Measurements from ENCODE around the gene PLCH1. TPM values are rescaled to one million over a fixed set of nuclear protein-coding genes. Genes with fewer than 3 reads are reported as not detected.

The PLCH1 gene
- total and polyA plus RNA-seq, 2 of the 8 experiments (the other 6 are each of a cell fraction or from before 2014, with no cell fraction given): 5.8 to 17.2 TPM

GRCh38 chr3:155629056-155629455 lies 115.8 kb downstream of the PLCH1 start:
- WGBS, 2 experiments (ENCODE audit: extremely low coverage in 1 of 2, insufficient coverage in 1 of 2, insufficient read length in 1 of 2, insufficient replicate concordance in 2 of 2, low coverage in 1 of 2, low lambda C conversion rate in 2 of 2, missing lambda C conversion rate in 1 of 2): 84% methylated on average over 4 of the region's 4 CpGs; no CpG with 5 or more reads in 1 of the 2 experiments

More at GRCh38 chr3:155629056-155629455, 115.8 kb downstream of the PLCH1 start:
- H2BK5ac ChIP-seq (ENCODE audit: low read depth, low read length): no peak overlapping the region
- TF ChIP-seq CTCF (IDR thresholded peaks at IDR 0.05; ENCODE audit: control extremely low read depth in 1 of 3, insufficient read depth in 1 of 3, low read depth in 1 of 3, low read length in 3 of 3): no peak
- TF ChIP-seq, protein P1, sequence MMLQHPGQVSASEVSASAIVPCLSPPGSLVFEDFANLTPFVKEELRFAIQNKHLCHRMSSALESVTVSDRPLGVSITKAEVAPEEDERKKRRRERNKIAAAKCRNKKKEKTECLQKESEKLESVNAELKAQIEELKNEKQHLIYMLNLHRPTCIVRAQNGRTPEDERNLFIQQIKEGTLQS (IDR thresholded peaks at IDR 0.05; ENCODE audit: insufficient read depth, low read depth, low read length): no peak
- TF ChIP-seq FOSL1 (IDR thresholded peaks at IDR 0.05; ENCODE audit: insufficient read depth, low read depth, low read length): no peak
- no peak for TF ChIP-seq MAFK (IDR thresholded peaks at IDR 0.05; ENCODE audit: low read depth, low read length)
- TF ChIP-seq TBP (IDR thresholded peaks at IDR 0.05; ENCODE audit: low read depth, low read length): no peak
- no peak for TF ChIP-seq RBBP5 (IDR thresholded peaks at IDR 0.05; ENCODE audit: borderline replicate concordance, low read depth, low read length)
- no peak for TF ChIP-seq POLR2AphosphoS5 (IDR thresholded peaks at IDR 0.05; ENCODE audit: low read depth, low read length)
- no peak for TF ChIP-seq SIRT6 (IDR thresholded peaks at IDR 0.05; ENCODE audit: low read length)
- ChIA-PET CTCF (ENCODE audit: partially characterized antibody) (interaction anchor here (1.0 to 1.2 kb wide), 3 partner anchors 19 to 175 kb away, joined by 3 read pairs; no protein-coding TSS in a partner anchor), POLR2A (ENCODE audit: partially characterized antibody) (no interaction called here)
- no peaks in the 10 kb centered on the region for H3K23me2 ChIP-seq (ENCODE audit: low read depth, low read length)
- no peak overlapping the region for H3K27ac ChIP-seq (ENCODE audit: low read depth, low read length)
- peaks cover 0 to 4% (median 0%) of the 10 kb centered on the region in 4 experiments; a peak in 2 of 7 replicates for H3K4me1 ChIP-seq (replicated peaks in 1 of 4; ENCODE audit: control insufficient read depth in 3 of 4, insufficient read depth in 4 of 4, low read length in 3 of 4)
- peaks cover 0 to 2% of the 10 kb centered on the region in 2 experiments; a peak in 1 of 4 replicates for H3K79me2 ChIP-seq (ENCODE audit: control insufficient read depth in 1 of 2, insufficient read depth in 2 of 2, low read length in 2 of 2)
- H2BK120ac ChIP-seq (replicated peaks; ENCODE audit: low read depth, low read length): no peak overlapping the region
- no peak for FAIRE-seq
- H3K36me3 ChIP-seq (ENCODE audit: control insufficient read depth in 2 of 4, insufficient read depth in 4 of 4, low read length in 3 of 4): no peaks in the 10 kb centered on the region
- H3K4ac ChIP-seq (replicated peaks; ENCODE audit: insufficient read length, low read depth, low read length): no peak overlapping the region
- H4K8ac ChIP-seq (ENCODE audit: extremely low read depth, insufficient read depth, low read length): no peak overlapping the region
- no peaks in the 10 kb centered on the region; the same call in 1 of the 2 replicates for H3K79me1 ChIP-seq (ENCODE audit: low read depth, low read length)
- no peak overlapping the region for H4K91ac ChIP-seq (replicated peaks; ENCODE audit: insufficient read length, low read length)
- no peak overlapping the region for H3K14ac ChIP-seq (ENCODE audit: insufficient read length)
- H3K4me3 ChIP-seq (ENCODE audit: extremely low read depth in 1 of 4, insufficient read depth in 2 of 4, low read depth in 3 of 4, low read length in 4 of 4): no peak overlapping the region
- H2BK20ac ChIP-seq (ENCODE audit: low read length): no peak overlapping the region
- no peak overlapping the region for H3K4me2 ChIP-seq (ENCODE audit: insufficient read depth in 1 of 2, low read depth in 2 of 2, low read length in 2 of 2)
- no peak overlapping the region for H3K18ac ChIP-seq (ENCODE audit: extremely low read depth, low read length)
- no peak for DNase-seq (ENCODE audit: low read depth in 1 of 2, low spot score in 2 of 2)
- H3K27me3 ChIP-seq (replicated peaks in 1 of 4; ENCODE audit: control insufficient read depth in 3 of 4, extremely low read depth in 1 of 4, insufficient read depth in 3 of 4, low read length in 3 of 4): no peaks in the 10 kb centered on the region
- H2AFZ ChIP-seq (ENCODE audit: low read length): no peak overlapping the region
- no peak overlapping the region for H3K56ac ChIP-seq (replicated peaks; ENCODE audit: insufficient read length, low read depth, low read length)
- no peak overlapping the region for H2AK5ac ChIP-seq (ENCODE audit: low read depth, low read length)
- no peak overlapping the region for H2BK12ac ChIP-seq (ENCODE audit: low read depth, low read length)
- no peaks in the 10 kb centered on the region for H4K20me1 ChIP-seq (replicated peaks in 1 of 2; ENCODE audit: control insufficient read depth in 1 of 2, insufficient read depth in 2 of 2, low read length in 2 of 2)
- no peak overlapping the region for H4K5ac ChIP-seq (ENCODE audit: insufficient read length, low read depth, low read length)
- H3K9me3 ChIP-seq (ENCODE audit: insufficient read depth in 2 of 2, low read depth in 1 of 2, low read length in 1 of 2): no peaks in the 10 kb centered on the region
- no peak overlapping the region for H3K23ac ChIP-seq (ENCODE audit: insufficient read length)
- no peak overlapping the region for H2BK15ac ChIP-seq (ENCODE audit: low read length)
- H3K9ac ChIP-seq (replicated peaks in 1 of 4; ENCODE audit: extremely low read depth in 1 of 4, low read depth in 3 of 4, low read length in 3 of 4): no peak overlapping the region

All from H1 (cell line).